GM12801 (cell line): ENCODE measurements around the gene THBS4.

Source experiments
- TF ChIP-seq, protein P1 (sequence below): IDR thresholded peaks from one replicate; pipeline ENCODE4 v1.5.1; 2011; ENCODE audit warnings: control low read depth; ENCODE audit not compliant: insufficient read length; ENCODE audit errors: extremely low read depth

The THBS4 gene

DNA sequence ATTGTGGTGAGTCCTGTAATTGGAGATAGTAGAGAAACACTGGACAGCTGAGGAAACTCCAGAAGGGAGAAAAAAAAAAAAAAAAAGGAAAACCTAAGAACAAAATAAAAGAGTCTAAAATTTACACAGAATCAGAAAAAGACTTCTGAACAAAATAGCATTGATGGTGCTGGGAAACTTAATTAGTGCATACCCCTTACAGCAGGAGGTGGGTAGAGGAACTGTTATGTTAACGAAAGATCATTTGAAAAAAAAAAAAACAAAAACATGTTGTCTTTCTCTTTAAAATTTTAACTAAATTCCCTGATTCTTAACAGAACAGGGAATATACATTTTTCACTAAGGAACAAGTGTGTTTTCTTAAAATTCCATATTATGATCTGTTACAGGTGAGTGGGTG, 32.5 kb upstream of the THBS4 start:
- TF ChIP-seq, protein P1, sequence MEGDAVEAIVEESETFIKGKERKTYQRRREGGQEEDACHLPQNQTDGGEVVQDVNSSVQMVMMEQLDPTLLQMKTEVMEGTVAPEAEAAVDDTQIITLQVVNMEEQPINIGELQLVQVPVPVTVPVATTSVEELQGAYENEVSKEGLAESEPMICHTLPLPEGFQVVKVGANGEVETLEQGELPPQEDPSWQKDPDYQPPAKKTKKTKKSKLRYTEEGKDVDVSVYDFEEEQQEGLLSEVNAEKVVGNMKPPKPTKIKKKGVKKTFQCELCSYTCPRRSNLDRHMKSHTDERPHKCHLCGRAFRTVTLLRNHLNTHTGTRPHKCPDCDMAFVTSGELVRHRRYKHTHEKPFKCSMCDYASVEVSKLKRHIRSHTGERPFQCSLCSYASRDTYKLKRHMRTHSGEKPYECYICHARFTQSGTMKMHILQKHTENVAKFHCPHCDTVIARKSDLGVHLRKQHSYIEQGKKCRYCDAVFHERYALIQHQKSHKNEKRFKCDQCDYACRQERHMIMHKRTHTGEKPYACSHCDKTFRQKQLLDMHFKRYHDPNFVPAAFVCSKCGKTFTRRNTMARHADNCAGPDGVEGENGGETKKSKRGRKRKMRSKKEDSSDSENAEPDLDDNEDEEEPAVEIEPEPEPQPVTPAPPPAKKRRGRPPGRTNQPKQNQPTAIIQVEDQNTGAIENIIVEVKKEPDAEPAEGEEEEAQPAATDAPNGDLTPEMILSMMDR = no peak

DNA sequence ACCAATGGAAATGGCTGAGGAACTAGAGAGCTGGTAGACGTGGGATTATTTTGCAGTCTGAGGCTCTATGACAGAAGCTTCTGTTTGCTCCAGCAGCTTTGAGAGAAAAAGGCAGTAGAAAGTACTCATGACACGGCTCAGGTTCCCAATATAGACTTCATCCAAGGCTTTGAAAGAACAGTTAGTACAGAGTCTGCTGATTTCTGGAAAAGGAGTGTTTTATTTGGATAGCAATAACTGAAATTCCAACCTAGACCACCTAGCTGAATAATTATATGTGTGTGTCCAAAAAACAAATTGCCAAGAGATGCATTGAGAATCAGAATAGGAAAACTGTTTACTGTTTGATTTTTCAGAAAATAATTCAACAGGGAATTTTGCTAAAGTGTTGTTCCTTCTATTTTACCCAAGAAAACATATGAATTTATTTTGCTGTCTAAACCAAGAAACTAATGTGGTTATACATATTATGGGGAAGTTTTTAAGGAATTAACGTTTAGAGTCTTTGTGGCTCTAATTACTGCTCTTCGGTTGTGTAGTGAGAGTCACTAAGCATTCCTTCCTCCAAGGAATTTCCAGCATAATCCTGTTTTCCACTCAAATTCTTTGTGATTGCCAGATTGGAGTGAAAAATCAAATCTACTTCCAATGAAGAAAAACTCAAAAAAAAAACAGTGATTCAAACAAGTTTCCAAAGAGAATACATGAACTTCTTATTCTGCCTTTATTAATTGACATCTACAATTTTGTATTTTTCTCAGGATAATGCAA, 26.0 kb upstream of the THBS4 start:
- TF ChIP-seq, protein P1 = no peak

DNA sequence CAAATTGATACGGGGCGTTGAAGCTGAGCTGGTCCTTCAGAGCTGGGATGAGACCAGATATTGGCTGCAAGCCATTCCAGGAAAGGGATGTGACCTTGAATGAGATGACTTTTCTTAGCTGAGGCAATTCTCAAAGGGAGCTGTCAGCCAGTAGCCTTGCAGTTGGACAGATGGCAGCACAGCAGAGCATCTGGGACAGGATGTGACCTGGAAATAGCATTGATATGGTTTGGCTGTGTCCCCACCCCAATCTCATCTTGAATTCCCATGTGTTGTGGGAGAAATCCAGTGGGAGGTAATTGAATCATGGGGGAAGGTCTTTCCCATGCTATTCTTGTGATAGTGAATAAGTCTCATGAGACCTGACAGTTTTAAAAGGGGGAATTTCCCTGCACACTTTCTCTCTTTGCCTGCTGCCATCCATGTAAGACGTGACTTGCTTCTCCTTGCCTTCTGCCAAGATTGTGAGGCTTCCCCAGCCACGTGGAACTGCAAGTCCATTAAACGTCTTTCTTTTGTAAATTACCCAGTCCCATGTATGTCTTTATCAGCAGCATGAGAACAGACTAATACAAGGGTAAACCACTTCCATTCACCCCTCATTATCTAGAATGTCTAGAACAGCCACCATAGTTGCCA, 24.3 kb upstream of the THBS4 start:
- TF ChIP-seq, protein P1 = no peak

DNA sequence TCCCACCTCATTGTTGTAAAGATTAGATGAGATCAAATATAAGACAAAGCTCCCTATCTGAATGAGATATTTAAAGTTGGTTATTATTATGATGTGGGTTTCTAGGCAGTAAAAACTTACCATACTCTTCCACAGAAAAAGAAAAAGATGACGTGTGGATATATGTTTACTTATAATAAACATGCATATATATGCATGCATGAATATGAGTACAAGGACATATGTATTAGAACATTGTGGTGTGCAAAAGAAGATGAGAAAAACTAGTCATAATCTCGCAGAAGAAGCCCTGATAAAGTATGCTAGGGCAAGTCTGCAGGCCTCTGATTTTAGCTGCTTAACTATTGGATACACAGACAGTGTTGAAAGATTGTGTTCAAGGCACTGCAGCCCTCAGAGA, 10.1 kb upstream of the THBS4 start:
- TF ChIP-seq, protein P1 = no peak

DNA sequence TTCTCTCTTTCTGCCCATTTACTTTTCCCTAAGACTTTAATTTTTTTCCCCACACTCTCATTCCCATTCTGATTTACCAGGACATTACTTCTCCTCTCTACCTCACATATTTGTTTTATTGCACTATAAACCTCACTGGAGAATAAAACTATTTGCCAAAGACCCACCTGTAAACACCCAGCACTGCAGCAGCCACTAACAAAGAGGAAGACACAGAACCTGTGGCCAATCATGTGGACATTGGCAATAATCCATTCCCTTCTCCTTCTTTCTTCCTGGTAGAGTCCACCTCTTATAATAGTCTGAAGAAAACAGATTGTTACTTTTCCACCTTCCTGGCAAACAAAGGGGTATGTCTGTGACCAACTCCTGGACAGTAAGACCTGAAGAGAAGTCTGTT, 8.3 kb upstream of the THBS4 start:
- TF ChIP-seq, protein P1 = no peak

DNA sequence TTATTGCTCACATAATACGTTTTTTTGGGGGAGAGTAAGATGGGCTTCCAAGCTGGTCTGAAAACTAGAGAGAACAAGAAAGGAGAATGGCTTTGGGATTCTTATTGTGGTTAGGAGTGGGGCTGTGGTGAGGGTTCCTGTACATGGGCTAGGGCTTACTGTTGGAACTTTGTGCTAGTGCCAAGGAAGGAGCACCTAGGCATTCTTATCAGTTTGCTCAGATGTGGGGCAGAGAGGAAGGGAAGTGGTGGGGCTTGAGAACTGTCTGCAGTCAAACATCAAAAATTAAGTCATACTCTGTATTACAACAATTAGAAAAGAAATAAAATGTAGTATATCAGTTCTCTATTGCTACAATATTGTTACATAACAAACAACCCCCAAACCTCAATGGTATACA, 4.0 kb upstream of the THBS4 start:
- TF ChIP-seq, protein P1 = no peak

DNA sequence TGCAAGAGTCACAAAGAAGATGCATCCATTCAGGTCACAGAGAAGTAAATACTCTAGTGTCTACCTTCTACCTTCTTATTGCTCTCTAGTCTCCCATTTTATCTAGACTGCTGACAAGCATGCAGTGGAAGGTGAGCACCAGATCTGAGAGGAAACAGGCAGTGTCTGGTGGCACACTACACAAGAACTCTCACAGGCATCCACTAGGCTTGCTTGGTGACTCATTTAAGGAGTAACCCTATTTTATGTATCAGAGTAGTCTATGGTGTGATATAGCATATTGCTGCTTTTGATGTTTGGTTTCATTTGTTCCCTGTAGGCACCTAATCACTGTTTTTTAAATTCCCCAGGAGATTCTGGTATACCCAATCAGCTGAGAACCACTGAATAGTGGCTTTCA, 1.6 kb upstream of the THBS4 start:
- TF ChIP-seq, protein P1 = no peak
